ENCODE measurements around the gene WNT8B.

DNA sequence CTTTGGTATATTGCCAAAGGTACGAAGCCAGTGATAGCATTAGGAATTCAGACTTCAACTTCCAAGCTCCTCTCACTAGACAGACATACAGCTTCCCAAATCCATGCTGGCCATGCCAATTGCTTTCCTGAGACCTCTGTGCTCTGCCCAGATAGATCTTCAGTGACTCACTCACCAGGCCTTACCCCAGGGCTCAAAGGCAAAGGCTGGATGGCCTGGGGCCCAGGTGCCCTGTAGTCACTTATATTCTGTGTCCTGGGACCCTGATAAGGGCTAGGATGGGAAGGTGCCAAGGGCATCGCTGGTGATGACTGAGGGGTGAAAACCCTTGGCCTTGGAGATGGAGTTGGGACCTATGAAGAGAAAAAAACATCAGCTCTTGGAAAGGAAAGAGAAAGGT is 27.7 kb downstream of the WNT8B start:
- TF ChIP-seq, protein P1, sequence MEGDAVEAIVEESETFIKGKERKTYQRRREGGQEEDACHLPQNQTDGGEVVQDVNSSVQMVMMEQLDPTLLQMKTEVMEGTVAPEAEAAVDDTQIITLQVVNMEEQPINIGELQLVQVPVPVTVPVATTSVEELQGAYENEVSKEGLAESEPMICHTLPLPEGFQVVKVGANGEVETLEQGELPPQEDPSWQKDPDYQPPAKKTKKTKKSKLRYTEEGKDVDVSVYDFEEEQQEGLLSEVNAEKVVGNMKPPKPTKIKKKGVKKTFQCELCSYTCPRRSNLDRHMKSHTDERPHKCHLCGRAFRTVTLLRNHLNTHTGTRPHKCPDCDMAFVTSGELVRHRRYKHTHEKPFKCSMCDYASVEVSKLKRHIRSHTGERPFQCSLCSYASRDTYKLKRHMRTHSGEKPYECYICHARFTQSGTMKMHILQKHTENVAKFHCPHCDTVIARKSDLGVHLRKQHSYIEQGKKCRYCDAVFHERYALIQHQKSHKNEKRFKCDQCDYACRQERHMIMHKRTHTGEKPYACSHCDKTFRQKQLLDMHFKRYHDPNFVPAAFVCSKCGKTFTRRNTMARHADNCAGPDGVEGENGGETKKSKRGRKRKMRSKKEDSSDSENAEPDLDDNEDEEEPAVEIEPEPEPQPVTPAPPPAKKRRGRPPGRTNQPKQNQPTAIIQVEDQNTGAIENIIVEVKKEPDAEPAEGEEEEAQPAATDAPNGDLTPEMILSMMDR (CRISPR knock-in tag; IDR thresholded peaks at IDR 0.05): no peak
- no peak for TF ChIP-seq CC2D1A (CRISPR knock-in tag; IDR thresholded peaks at IDR 0.05)
- no peak for TF ChIP-seq ZNF75D (CRISPR knock-in tag; IDR thresholded peaks at IDR 0.05; ENCODE audit: borderline replicate concordance)
- TF ChIP-seq SOX13 (IDR thresholded peaks at IDR 0.05): no peak
- TF ChIP-seq SOX13 (CRISPR knock-in tag; conservative IDR thresholded peaks at IDR 0.05 in 1 of 2, IDR thresholded peaks at IDR 0.05 in 1 of 2): no peak
- TF ChIP-seq, protein P2, sequence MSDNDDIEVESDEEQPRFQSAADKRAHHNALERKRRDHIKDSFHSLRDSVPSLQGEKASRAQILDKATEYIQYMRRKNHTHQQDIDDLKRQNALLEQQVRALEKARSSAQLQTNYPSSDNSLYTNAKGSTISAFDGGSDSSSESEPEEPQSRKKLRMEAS (IDR thresholded peaks at IDR 0.05): no peak
- TF ChIP-seq ZNF331 (CRISPR knock-in tag; IDR thresholded peaks at IDR 0.05): no peak
- TF ChIP-seq BHLHE40 (IDR thresholded peaks at IDR 0.05; ENCODE audit: low read length): no peak

Measured in HepG2 (cell line).